ENCODE results near the gene RBM47. TPM values are rescaled to one million over a fixed set of nuclear protein-coding genes. Genes with fewer than 3 reads are reported as not detected.

Gene RBM47
- total RNA-seq: 1 to 10 TPM; 2.1 to 2.2 TPM

- CTCF ChIA-PET: interaction anchor here (0.6 kb wide), 1 partner anchor 114 kb away, joined by 3 read pairs; no protein-coding TSS in a partner anchor
- POLR2A ChIA-PET: no interaction called here
- Mint-ChIP-seq H3K27me3 (peaks cover 51% of the 10 kb centered on the region), H3K27ac (no peak within 1 kb of the TSS), H3K9me3 (no peaks in the 10 kb centered on the region), H3K4me3 (peak within 1 kb of the TSS; percentile 61), H3K36me3 (ENCODE audit: low read depth) (peaks cover 3% of the 10 kb centered on the region), H3K4me1 (peaks cover 32% of the 10 kb centered on the region)
- peak; percentile 26 for DNase-seq
These were observed at the start of gene RBM47 for GRCh38 chr4:40629401-40630334. Gene RBM47 (minus strand): TSS chr4:40629864. CDS start chr4:40438893, 190,971 bp downstream.

- Mint-ChIP-seq H3K27ac (no peak overlapping the region), H3K4me1 (peaks cover 18% of the 10 kb centered on the region), H3K36me3 (ENCODE audit: low read depth) (no peaks in the 10 kb centered on the region), H3K9me3 (no peaks in the 10 kb centered on the region), H3K27me3 (peaks cover 2% of the 10 kb centered on the region), H3K4me3 (no peak overlapping the region)
- ChIA-PET CTCF (interaction anchor here (0.7 to 1.0 kb wide), 2 partner anchors 58 to 126 kb away, joined by 3 read pairs; no protein-coding TSS in a partner anchor), POLR2A (interaction anchor here (1.3 kb wide), 1 partner anchor 56 kb away, joined by 3 read pairs; no protein-coding TSS in a partner anchor)
- no peak for DNase-seq
These were observed 48.8 kb upstream of the RBM47 start for GRCh38 chr4:40678421-40678820.

GRCh38 chr4:40675166-40675565, 45.5 kb upstream of the RBM47 start:
- ChIA-PET CTCF (interaction anchor here (0.7 to 2.1 kb wide), 4 partner anchors 9 to 1076 kb away, joined by 3 to 6 read pairs (median 4); no protein-coding TSS in a partner anchor), POLR2A (interaction anchor here (0.8 to 1.4 kb wide), 3 partner anchors 12 to 25 kb away, joined by 3 read pairs; no protein-coding TSS in a partner anchor)
- H3K4me3 Mint-ChIP-seq: no peak overlapping the region
- H3K27ac Mint-ChIP-seq: no peak overlapping the region
- DNase-seq: no peak
- no peaks in the 10 kb centered on the region for H3K27me3 Mint-ChIP-seq
- H3K36me3 Mint-ChIP-seq (ENCODE audit: low read depth): peaks cover 5% of the 10 kb centered on the region
- peaks cover 43% of the 10 kb centered on the region for H3K4me1 Mint-ChIP-seq
- no peaks in the 10 kb centered on the region for H3K9me3 Mint-ChIP-seq

- CTCF ChIA-PET: interaction anchor here (0.7 to 1.8 kb wide), 13 partner anchors 9 to 363 kb away, joined by 3 to 8 read pairs (median 4); no protein-coding TSS in a partner anchor
- no peaks in the 10 kb centered on the region for H3K9me3 Mint-ChIP-seq
- peak overlapping the region; percentile 62 for H3K4me3 Mint-ChIP-seq
- POLR2A ChIA-PET: interaction anchor here (0.8 to 1.7 kb wide), 17 partner anchors 9 to 617 kb away, joined by 3 to 11 read pairs (median 6); partner anchors contain the start of genes N4BP2 and RHOH
- H3K36me3 Mint-ChIP-seq (ENCODE audit: low read depth): peaks cover 5% of the 10 kb centered on the region
- DNase-seq: peak; percentile 70
- peaks cover 63% of the 10 kb centered on the region for H3K4me1 Mint-ChIP-seq
- H3K27me3 Mint-ChIP-seq: no peaks in the 10 kb centered on the region
- peak overlapping the region; percentile 95 for H3K27ac Mint-ChIP-seq
These were observed 43.2 kb upstream of the RBM47 start for GRCh38 chr4:40672528-40673522.

GRCh38 chr4:40669504-40669903, 39.8 kb upstream of the RBM47 start:
- H3K4me1 Mint-ChIP-seq: peaks cover 61% of the 10 kb centered on the region
- H3K4me3 Mint-ChIP-seq: no peak overlapping the region
- H3K36me3 Mint-ChIP-seq (ENCODE audit: low read depth): peaks cover 5% of the 10 kb centered on the region
- peak overlapping the region; percentile 30 for H3K27ac Mint-ChIP-seq
- ChIA-PET CTCF (interaction anchor here (0.6 to 1.0 kb wide), 2 partner anchors 8 to 42 kb away, joined by 3 to 4 read pairs; no protein-coding TSS in a partner anchor), POLR2A (interaction anchor here (1.1 kb wide), 1 partner anchor 13 kb away, joined by 3 read pairs; no protein-coding TSS in a partner anchor)
- H3K27me3 Mint-ChIP-seq: peaks cover 2% of the 10 kb centered on the region
- no peaks in the 10 kb centered on the region for H3K9me3 Mint-ChIP-seq
- no peak for DNase-seq

- H3K9me3 Mint-ChIP-seq: no peaks in the 10 kb centered on the region
- ChIA-PET CTCF (interaction anchor here (0.6 kb wide), 1 partner anchor 9 kb away, joined by 3 read pairs; no protein-coding TSS in a partner anchor), POLR2A (no interaction called here)
- DNase-seq: no peak
- H3K4me1 Mint-ChIP-seq: peaks cover 42% of the 10 kb centered on the region
- peaks cover 5% of the 10 kb centered on the region for H3K36me3 Mint-ChIP-seq (ENCODE audit: low read depth)
- no peak overlapping the region for H3K27ac Mint-ChIP-seq
- no peak overlapping the region for H3K4me3 Mint-ChIP-seq
- peaks cover 2% of the 10 kb centered on the region for H3K27me3 Mint-ChIP-seq
These were observed 36.2 kb upstream of the RBM47 start for GRCh38 chr4:40665842-40666241.

GRCh38 chr4:40662962-40663604, 33.4 kb upstream of the RBM47 start:
- Mint-ChIP-seq H3K27ac (peak overlapping the region; percentile 41), H3K9me3 (no peaks in the 10 kb centered on the region), H3K27me3 (peaks cover 2% of the 10 kb centered on the region), H3K36me3 (ENCODE audit: low read depth) (no peaks in the 10 kb centered on the region), H3K4me1 (peaks cover 20% of the 10 kb centered on the region), H3K4me3 (no peak overlapping the region)
- DNase-seq: peak; percentile 23
- CTCF ChIA-PET: interaction anchor here (0.7 kb wide), 1 partner anchor 13 kb away, joined by 3 read pairs; no protein-coding TSS in a partner anchor
- POLR2A ChIA-PET: interaction anchor here (0.6 to 1.8 kb wide), 2 partner anchors 10 to 66 kb away, joined by 3 to 11 read pairs; no protein-coding TSS in a partner anchor

GRCh38 chr4:40661803-40662202, 32.1 kb upstream of the RBM47 start:
- Mint-ChIP-seq H3K9me3 (no peaks in the 10 kb centered on the region), H3K4me3 (no peak overlapping the region), H3K36me3 (ENCODE audit: low read depth) (no peaks in the 10 kb centered on the region), H3K27me3 (no peaks in the 10 kb centered on the region), H3K4me1 (peaks cover 16% of the 10 kb centered on the region), H3K27ac (no peak overlapping the region)
- POLR2A ChIA-PET: no interaction called here
- CTCF ChIA-PET: interaction anchor here (1.3 kb wide), 1 partner anchor 8 kb away, joined by 4 read pairs; no protein-coding TSS in a partner anchor
- DNase-seq: no peak

GRCh38 chr4:40656201-40656863, 26.7 kb upstream of the RBM47 start:
- Mint-ChIP-seq H3K27ac (no peak overlapping the region), H3K4me3 (no peak overlapping the region), H3K36me3 (ENCODE audit: low read depth) (no peaks in the 10 kb centered on the region), H3K9me3 (no peaks in the 10 kb centered on the region), H3K27me3 (no peaks in the 10 kb centered on the region), H3K4me1 (peaks cover 15% of the 10 kb centered on the region)
- CTCF ChIA-PET: no interaction called here
- no peak for DNase-seq
- POLR2A ChIA-PET: interaction anchor here (0.9 to 1.0 kb wide), 2 partner anchors 13 to 17 kb away, joined by 3 to 4 read pairs; no protein-coding TSS in a partner anchor

- DNase-seq: no peak
- Mint-ChIP-seq H3K4me1 (peaks cover 8% of the 10 kb centered on the region), H3K36me3 (ENCODE audit: low read depth) (no peaks in the 10 kb centered on the region), H3K9me3 (no peaks in the 10 kb centered on the region), H3K4me3 (no peak overlapping the region), H3K27ac (no peak overlapping the region), H3K27me3 (peaks cover 2% of the 10 kb centered on the region)
- POLR2A ChIA-PET: no interaction called here
- CTCF ChIA-PET: interaction anchor here (1.3 kb wide), 1 partner anchor 30 kb away, joined by 3 read pairs; no protein-coding TSS in a partner anchor
These were observed 21.6 kb upstream of the RBM47 start for GRCh38 chr4:40651280-40651679.

GRCh38 chr4:40649321-40649720, 19.7 kb upstream of the RBM47 start:
- Mint-ChIP-seq H3K4me1 (peaks cover under 1% of the 10 kb centered on the region), H3K4me3 (no peak overlapping the region), H3K9me3 (no peaks in the 10 kb centered on the region), H3K36me3 (ENCODE audit: low read depth) (no peaks in the 10 kb centered on the region), H3K27ac (no peak overlapping the region), H3K27me3 (peaks cover 4% of the 10 kb centered on the region)
- POLR2A ChIA-PET: no interaction called here
- DNase-seq: no peak
- CTCF ChIA-PET: no interaction called here

Data from activated CD4-positive, alpha-beta memory T cell treated with anti-CD3 and anti-CD28 coated beads, Interleukin-2, amount 10 ng/mL, durations not matched to agents 7 days and 5 days (primary cell).